ENCODE results near the gene SLC25A20. TPM values are rescaled to one million over a fixed set of nuclear protein-coding genes. Genes with fewer than 3 reads are reported as not detected.
"Not testable (repeated sequence)": the region's sequence is repeated elsewhere in the genome, so short reads cannot be mapped to it uniquely, and the experiment has no call there.

The SLC25A20 gene
- polyA plus RNA-seq, 1 donor: 16.3 TPM

DNA sequence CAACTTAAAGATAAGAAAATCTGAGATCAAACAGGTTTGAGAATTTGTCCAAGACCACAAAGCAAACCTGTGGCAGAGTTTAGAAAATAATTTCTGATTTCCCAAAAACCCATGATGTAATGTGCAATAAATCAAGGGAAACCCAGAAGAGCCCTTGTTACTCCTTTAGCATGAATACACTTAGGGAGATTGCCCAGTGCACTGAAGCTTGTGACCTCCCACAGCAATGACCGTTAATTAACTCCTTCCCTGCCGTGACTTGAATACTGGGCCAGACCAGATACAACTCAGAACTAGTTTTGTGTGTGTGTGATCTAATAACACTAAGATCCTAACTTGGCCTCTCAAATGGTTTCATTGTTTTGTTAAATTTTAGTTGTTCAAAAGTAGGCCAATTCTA, 53.5 kb downstream of the SLC25A20 start:
- DNase-seq: no peak

DNA sequence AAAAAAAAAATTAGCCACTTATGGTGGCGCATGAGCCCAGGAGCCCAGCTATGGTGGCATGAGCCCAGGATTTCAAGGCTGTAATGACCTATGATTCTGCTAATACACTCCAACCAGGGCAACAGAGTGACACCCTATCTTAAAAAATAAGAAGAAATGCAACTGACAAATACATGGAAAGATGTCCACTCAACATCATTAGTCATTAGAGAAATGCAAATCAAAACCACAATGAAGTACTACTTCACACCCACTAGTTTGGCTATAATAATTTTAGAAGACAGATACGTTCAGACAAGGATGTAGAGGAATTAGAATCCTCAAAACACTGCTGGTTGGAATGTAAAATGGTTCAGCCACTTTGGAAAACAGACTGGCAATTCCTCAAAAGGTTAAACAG, 61.5 kb downstream of the SLC25A20 start:
- no peak for DNase-seq

DNA sequence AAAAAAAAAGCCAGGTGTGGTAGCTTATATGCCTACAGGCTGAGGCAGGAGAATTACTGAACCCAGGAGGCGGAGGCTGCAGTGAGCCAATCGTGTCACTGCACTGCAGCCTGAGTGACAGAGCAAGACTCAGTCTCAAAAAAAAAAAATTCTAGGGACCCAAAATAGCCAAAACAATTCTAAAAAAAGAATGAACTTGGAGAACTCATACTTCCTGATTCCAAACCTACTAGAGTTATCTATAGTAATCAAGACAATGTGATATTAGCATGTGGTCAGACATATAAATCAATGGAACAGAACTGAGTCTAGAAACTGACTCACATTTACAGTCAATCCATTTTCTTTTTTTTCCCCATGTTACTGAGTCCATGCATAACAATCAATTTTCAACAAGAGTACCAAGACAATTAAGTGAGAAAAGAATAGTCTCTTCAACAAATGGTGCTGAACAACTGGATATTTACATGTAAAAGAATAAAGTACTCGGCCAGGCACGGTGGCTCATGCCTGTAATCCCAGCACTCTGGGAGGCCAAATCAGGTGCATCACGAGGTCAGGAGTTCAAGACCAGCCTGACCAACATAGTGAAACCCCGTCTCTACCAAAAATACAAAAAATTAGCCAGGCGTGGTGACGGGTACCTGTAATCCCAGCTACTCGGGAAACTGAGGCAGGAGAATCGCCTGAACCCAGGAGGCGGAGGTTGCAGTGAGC, 62.9 kb downstream of the SLC25A20 start:
- DNase-seq: no peak

DNA sequence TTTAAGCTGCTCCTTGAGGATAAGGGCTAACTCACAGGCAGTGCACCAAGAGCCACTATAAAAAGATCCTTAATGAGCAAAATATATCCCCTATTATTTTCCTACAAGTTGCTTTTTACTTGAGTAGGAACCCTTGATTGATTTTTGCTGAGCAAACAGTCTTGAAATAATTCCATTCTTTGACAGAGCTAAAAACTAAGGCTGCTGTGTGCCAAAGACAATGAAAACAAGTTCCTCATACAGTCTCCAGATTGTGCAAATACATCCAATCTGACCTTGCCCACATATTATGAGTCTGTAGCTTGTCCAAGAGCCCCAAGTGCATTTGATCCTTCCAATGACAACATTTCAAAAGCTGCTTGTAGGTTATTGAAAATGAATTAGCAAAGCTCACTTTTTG, 66.0 kb downstream of the SLC25A20 start:
- no peak for DNase-seq

DNA sequence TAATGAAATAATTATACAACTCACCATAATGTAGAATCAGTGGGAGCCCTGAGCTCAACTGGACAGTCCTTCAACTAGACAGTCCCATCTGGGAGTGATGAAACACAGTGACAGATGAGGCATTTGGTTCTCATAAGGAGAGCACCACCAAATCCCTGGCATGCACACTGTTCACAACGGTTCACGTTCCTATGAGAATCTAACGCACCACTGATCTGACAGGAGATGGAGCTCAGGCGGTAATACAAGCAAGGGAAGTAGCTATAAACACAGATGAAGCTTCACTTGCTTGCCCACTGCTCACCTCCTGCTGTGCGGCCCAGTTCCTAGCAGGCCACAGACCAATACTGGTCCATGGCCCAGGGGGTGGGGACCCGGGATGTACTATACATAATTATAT, 68.0 kb downstream of the SLC25A20 start:
- DNase-seq: no peak

DNA sequence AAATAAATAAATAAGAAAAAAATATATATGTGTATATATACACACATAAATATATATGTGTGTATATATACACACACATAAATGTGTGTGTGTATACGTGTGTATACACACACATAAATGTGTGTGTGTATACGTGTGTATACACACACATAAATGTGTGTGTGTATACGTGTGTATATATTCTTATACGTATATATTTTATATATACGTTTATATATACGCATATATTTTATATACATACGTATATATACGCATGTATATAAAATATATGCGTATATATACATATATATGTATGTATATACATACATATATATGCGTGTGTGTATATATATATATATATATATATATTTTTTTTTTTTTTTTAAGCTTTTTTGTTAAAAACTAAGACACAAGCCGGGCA, 69.2 kb downstream of the SLC25A20 start:
- DNase-seq: not testable (repeated sequence)

DNA sequence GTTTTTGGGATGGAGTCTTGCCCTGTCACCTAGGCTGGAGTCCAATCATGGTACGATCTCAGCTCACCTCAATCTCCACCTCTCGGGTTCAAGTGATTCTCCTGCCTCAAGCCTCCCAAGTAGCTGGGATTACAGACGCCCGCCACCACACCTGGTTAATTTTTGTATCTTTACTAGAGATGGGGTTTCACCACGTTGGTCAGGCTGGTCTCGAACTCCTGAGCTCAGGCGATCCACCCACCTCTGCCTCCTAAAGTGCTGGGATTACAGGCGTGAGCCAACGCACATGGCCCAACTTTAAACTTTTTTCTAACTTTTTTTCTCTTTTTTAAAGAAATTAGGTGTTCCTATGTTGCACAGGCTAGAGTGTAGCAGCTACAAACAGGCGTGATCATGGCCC, 70.8 kb downstream of the SLC25A20 start:
- DNase-seq: not testable (repeated sequence)

DNA sequence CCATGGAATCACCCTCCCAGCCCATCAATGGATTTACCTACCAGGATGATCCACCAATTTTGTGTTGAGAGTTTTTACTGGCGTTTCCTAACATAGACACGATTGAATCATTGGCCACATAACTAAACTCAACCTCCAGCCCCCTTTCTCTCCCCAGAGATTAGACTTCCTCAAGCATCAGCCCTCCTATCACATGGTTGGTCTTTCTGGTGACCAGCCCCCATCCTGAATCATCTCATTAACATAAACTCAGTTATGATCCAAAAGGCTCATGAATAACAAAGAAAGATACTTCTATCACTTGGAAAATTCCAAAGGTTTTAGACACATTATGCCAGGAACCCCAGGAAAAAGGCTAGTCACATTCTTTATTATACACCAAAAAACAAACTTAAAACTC, 72.2 kb downstream of the SLC25A20 start:
- DNase-seq: no peak

DNA sequence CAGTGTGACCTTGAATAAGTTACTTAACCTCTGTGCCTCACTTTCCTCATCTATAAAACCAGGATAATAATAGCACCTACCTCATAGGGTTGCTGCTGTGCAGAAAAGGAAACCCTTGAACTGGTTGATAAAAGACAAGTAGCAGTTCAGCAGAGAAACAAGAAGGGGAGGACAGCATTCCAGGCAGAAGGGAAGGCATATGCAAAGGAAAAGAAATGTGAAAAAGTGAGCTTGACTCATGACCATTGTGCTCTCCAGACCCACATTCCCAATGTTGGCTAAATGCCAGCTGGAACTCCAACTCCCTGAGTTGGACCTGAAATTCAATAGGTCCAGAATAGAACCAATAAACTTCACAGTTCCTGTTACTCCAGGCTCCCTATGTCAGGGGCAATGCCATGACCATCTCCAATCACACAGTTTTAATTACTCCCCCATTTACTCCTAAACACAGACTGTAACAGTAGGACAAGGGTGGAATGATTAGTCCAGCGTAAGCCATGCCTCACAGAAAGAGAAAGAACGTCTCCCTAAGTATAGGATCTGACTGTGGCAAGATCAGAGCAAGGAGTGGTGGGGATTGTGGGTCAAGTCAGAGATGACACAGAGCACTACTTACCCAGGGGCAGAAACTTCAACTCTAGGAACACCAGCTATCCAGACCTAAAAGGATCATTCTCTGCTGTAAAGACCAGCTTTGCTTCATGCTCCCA, 77.9 kb downstream of the SLC25A20 start:
- DNase-seq: peak; percentile 8

DNA sequence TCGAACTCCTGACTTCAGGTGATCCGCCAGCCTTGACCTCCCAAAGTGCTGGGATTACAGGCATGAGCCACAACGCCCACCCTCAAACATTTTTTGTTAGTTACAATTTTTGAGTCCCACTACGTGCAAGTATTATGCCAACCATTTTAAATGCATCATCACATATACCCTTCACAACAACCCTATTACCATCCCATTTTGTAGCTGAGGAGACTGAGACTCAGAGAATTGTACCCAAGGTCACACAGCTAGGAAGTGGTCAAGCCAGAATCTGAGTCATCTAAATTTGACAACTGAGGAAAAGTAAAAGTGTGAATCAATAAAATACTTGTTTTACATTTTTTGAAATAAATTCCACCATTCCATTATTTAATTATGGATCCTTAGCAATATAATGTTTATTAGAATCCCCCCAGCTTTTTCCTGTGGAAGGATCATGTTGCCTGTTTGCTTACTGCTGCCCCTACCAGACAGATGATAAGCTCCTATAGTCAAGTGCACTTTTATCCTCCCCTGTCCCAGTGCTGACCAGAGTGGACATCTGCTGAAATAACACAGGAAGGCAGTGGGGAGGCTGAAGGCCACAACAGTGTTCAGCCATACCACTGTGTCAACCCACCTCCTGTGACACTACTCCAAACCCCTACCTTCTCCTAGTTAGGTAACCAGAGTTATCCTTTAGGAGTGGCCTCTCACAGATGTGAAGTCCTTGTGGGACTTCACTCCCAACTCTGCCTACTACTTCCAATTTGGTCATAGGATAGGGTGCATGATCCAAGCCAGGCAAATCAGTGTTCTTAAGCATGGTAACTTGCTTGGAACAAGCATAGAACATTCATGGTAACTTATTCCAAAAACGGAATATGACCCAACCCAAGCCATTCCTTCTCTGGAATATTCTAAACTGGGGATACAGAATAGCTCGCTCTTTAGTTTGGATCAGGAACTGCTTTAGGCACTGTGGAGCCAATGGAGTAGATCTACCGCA, 79.2 kb downstream of the SLC25A20 start:
- no peak for DNase-seq

DNA sequence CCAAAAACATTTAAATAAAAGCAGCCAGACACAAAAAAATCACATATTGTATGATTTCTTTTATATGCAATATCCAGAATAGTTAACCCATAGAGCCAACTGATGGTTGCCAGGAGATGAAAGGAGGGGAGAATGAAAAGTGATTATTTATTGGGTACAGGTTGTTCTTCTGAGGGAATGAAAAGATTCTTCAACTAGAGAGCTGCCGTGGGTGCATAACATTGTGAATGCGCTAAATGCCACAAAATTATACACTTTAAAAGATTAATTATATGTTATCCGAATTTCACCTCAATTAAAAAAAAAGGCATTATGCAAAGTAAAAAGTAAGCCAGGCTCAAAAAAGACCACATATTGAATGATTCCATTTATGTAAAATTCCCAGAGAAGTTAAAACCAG, 87.2 kb downstream of the SLC25A20 start:
- no peak for DNase-seq

Other genes with a start within 250 kb of the SLC25A20 start
- 0.36 TPM for gene CELSR3, start 236.0 kb downstream of the SLC25A20 start, polyA plus RNA-seq (ENCODE audit: insufficient read length)
- 7.5 TPM for gene NCKIPSD, start 213.0 kb downstream of the SLC25A20 start, polyA plus RNA-seq (ENCODE audit: insufficient read length)
- 85.4 TPM for gene IP6K2, start 181.7 kb downstream of the SLC25A20 start, polyA plus RNA-seq (ENCODE audit: insufficient read length)
- 37.2 TPM for gene PRKAR2A, start 51.0 kb downstream of the SLC25A20 start, polyA plus RNA-seq (ENCODE audit: insufficient read length)
- gene ARIH2, start 20.0 kb upstream of the SLC25A20 start, polyA plus RNA-seq (ENCODE audit: insufficient read length): 62.1 TPM
- 15.6 TPM for gene P4HTM, start 91.4 kb upstream of the SLC25A20 start, polyA plus RNA-seq (ENCODE audit: insufficient read length)
- gene WDR6, start 108.5 kb upstream of the SLC25A20 start, polyA plus RNA-seq (ENCODE audit: insufficient read length): 121 TPM
- gene DALRD3, start 119.7 kb upstream of the SLC25A20 start, polyA plus RNA-seq (ENCODE audit: insufficient read length): 32.8 TPM
- 55.2 TPM for gene NDUFAF3, start 123.2 kb upstream of the SLC25A20 start, polyA plus RNA-seq (ENCODE audit: insufficient read length)
- 230 TPM for gene IMPDH2, start 130.5 kb upstream of the SLC25A20 start, polyA plus RNA-seq (ENCODE audit: insufficient read length)
- 60.1 TPM for gene QRICH1, start 195.2 kb upstream of the SLC25A20 start, polyA plus RNA-seq (ENCODE audit: insufficient read length)
- 272 TPM for gene QARS1, start 205.9 kb upstream of the SLC25A20 start, polyA plus RNA-seq (ENCODE audit: insufficient read length)
- 38.5 TPM for gene USP19, start 221.9 kb upstream of the SLC25A20 start, polyA plus RNA-seq (ENCODE audit: insufficient read length)
- gene LAMB2, start 234.2 kb upstream of the SLC25A20 start, polyA plus RNA-seq (ENCODE audit: insufficient read length): 325 TPM